SH-SY5Y (cell line): Measurements from ENCODE around the gene DNMT3A.

Source experiments
- GATA2 ChIP-seq: IDR thresholded peaks from 2 replicates; pipeline ENCODE4 v1.6.1; 2011; ENCODE audit warnings: mild to moderate bottlenecking, low read depth, low read length
- GATA3 ChIP-seq: IDR thresholded peaks from 2 replicates; pipeline ENCODE4 v1.6.1; 2011; ENCODE audit warnings: low read depth, mild to moderate bottlenecking, low read length, moderate library complexity

GRCh38 chr2:25198576-25198975, 143.1 kb downstream of the DNMT3A start:
- TF ChIP-seq GATA2: no peak
- no peak for TF ChIP-seq GATA3
